OCI-LY7 (cell line): ENCODE measurements around the gene TMEM63A.

Experiments
- EZH2phosphoT487 ChIP-seq: fragments of 200-600 bp; sonication (generic); IDR thresholded peaks from 2 replicates; pipeline ENCODE4 v1.6.1; 2018; ENCODE audit warnings: low read depth, borderline replicate concordance, mild to moderate bottlenecking, mixed run types, antibody characterized with exemption, low read length, moderate library complexity, mixed read lengths
- TF ChIP-seq, protein P1 (sequence below): fragments of 200-600 bp; sonication (generic); conservative IDR thresholded peaks from 2 replicates; pipeline ENCODE4 v1.5.1; 2014; ENCODE audit warnings: mild to moderate bottlenecking, antibody characterized with exemption, low read length, moderate library complexity, mixed read lengths

DNA sequence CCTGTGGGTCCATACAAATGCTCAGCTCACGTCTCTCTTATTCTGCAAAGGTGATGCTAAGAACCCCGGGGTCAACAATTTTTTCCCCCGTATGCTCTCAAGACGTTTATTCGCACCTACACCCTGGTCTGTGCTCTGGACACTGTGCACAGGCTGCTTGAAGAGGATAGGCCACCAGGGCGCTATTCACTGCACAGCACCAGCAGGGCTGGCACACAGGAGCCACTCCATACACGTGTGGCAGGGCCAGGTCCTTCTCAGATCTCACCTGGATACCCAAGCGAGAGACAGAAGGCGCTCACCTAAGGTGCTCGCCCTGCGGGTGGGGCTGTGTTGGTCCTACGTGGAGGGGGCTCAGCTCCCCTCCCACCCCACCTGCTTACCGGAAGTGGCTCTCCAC is 16.7 kb downstream of the TMEM63A start:
- TF ChIP-seq, protein P1, sequence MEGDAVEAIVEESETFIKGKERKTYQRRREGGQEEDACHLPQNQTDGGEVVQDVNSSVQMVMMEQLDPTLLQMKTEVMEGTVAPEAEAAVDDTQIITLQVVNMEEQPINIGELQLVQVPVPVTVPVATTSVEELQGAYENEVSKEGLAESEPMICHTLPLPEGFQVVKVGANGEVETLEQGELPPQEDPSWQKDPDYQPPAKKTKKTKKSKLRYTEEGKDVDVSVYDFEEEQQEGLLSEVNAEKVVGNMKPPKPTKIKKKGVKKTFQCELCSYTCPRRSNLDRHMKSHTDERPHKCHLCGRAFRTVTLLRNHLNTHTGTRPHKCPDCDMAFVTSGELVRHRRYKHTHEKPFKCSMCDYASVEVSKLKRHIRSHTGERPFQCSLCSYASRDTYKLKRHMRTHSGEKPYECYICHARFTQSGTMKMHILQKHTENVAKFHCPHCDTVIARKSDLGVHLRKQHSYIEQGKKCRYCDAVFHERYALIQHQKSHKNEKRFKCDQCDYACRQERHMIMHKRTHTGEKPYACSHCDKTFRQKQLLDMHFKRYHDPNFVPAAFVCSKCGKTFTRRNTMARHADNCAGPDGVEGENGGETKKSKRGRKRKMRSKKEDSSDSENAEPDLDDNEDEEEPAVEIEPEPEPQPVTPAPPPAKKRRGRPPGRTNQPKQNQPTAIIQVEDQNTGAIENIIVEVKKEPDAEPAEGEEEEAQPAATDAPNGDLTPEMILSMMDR = no peak
- TF ChIP-seq EZH2phosphoT487 = no peak
